SJCRH30 (cell line): Measurements from ENCODE around the gene C1QA. TPM values are rescaled to one million over a fixed set of nuclear protein-coding genes. Genes with fewer than 3 reads are reported as not detected.

Source experiments
- DNase-seq, 2 experiments: peaks; one replicate each; pipeline ENCODE4 v3.0.0-alpha.2; 2015 to 2020
- H3K27ac ChIP-seq: fragments of 250-450 bp; sonication (Bioruptor Pico); 2 replicates; pipeline ENCODE4 v1.5.1; 2020; ENCODE audit warnings: mild to moderate bottlenecking, moderate library complexity
- H3K27me3 ChIP-seq: fragments of 250-450 bp; sonication (Bioruptor Pico); 2 replicates; pipeline ENCODE4 v1.5.1; 2020; ENCODE audit warnings: mild to moderate bottlenecking, moderate library complexity
- H3K36me3 ChIP-seq: fragments of 250-450 bp; sonication (Bioruptor Pico); 2 replicates; pipeline ENCODE4 v1.5.1; 2020; ENCODE audit warnings: mild to moderate bottlenecking, moderate library complexity
- H3K4me1 ChIP-seq: fragments of 250-450 bp; sonication (Bioruptor Pico); 2 replicates; pipeline ENCODE4 v1.5.1; 2020; ENCODE audit warnings: mild to moderate bottlenecking, moderate library complexity
- H3K4me3 ChIP-seq: fragments of 250-450 bp; sonication (Bioruptor Pico); 2 replicates; pipeline ENCODE4 v1.5.1; 2020; ENCODE audit warnings: mild to moderate bottlenecking, moderate library complexity
- H3K9me3 ChIP-seq: fragments of 250-450 bp; sonication (Bioruptor Pico); replicated peaks from 2 replicates; pipeline ENCODE4 v1.5.1; 2020; ENCODE audit warnings: mild to moderate bottlenecking, moderate library complexity
- total RNA-seq: library from RNA; depleted of rRNA; stranded (reverse); fragments of >200 nt; shearing (Covaris generic); gene quantifications from 2 replicates; pipeline ENCODE4 v1.2.3, GENCODE V29; 2014; rRNA removed

C1QA gene
- total RNA-seq = 0.08 and 0.35 TPM in 2 replicates

DNA sequence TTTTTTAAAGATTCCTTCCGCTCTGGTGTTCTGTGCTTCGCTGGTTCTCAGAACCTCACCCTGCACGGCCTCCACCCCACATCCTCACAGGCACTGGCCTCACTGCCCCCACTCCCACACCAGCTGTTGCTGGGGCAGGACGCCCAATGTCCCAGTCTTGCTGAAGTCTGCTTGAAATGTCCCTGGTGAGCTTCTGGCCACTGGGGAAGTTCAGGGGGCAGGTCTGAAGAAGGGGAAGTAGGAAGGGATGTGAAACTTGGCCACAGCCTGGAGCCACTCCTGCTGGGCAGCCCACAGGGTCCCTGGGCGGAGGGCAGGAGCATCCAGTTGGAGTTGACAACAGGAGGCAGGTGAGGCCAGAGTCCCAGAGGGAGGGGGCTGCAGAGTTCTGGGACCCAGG lies at the start of gene C1QA:
Gene C1QA, plus strand, starts transcription at position 276 of the 400 bp plus-strand sequence. CDS start 989 bp downstream, outside the sequence.
- H3K9me3 ChIP-seq = no peaks in the 10 kb centered on the region
- DNase-seq = peak; percentile 27 to 41

DNA sequence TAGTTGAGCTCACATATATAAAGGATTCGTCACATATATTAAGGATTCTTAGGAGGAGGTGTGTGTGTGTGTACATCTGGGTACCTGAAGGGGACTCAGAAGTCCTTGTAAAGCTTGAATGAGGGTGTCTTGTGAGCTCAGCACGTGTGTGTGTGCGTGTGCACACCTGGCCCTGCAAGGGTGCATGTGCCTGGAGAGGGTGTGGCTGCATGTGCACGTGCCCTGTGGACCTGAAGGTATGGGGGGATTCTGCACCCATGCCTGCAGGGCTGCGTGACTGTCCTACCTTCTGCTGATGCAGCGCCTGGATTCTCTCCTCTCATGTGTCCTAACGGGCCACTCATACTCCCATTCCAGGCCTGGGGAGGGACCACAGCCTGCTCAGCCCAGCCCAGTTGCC lies 49.2 kb upstream of the C1QA start:
- H3K27ac ChIP-seq = no peak overlapping the region
- no peaks in the 10 kb centered on the region for H3K9me3 ChIP-seq
- H3K4me1 ChIP-seq = peaks cover 15% of the 10 kb centered on the region; the same call in 1 of the 2 replicates
- no peaks in the 10 kb centered on the region for H3K36me3 ChIP-seq
- H3K27me3 ChIP-seq = peaks cover 3% of the 10 kb centered on the region; the same call in 1 of the 2 replicates
- H3K4me3 ChIP-seq = no peak overlapping the region
- DNase-seq = no peak

More for the DNA sequence above, at the start of gene C1QA:
- Histone ChIP-seq H3K4me3 (no peak within 1 kb of the TSS), H3K27me3 (no peaks in the 10 kb centered on the region; the same call in 1 of the 2 replicates), H3K36me3 (no peaks in the 10 kb centered on the region), H3K4me1 (peaks cover 15% of the 10 kb centered on the region), H3K27ac (no peak within 1 kb of the TSS)

DNA sequence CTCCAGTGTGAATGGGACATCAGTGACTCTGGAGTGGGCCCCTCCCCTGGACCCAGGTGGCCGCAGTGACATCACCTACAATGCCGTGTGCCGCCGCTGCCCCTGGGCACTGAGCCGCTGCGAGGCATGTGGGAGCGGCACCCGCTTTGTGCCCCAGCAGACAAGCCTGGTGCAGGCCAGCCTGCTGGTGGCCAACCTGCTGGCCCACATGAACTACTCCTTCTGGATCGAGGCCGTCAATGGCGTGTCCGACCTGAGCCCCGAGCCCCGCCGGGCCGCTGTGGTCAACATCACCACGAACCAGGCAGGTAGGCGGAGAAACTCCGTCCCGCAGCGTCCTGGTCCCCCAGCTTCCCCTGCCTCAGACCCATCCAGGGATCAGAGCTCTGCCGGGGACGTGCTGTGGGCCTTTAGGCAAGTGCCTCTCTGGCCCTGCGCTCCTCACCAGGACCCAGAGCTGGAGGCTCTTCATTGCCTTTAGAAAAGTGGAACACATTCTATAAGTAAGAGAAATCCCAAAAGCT lies 47.5 kb upstream of the C1QA start:
- no peaks in the 10 kb centered on the region for H3K9me3 ChIP-seq
- no peak overlapping the region for H3K4me3 ChIP-seq
- H3K36me3 ChIP-seq = no peaks in the 10 kb centered on the region
- peaks cover 12% of the 10 kb centered on the region; the same call in 1 of the 2 replicates for H3K27me3 ChIP-seq
- no peak overlapping the region for H3K27ac ChIP-seq
- no peak for DNase-seq
- no peaks in the 10 kb centered on the region; the same call in 1 of the 2 replicates for H3K4me1 ChIP-seq

DNA sequence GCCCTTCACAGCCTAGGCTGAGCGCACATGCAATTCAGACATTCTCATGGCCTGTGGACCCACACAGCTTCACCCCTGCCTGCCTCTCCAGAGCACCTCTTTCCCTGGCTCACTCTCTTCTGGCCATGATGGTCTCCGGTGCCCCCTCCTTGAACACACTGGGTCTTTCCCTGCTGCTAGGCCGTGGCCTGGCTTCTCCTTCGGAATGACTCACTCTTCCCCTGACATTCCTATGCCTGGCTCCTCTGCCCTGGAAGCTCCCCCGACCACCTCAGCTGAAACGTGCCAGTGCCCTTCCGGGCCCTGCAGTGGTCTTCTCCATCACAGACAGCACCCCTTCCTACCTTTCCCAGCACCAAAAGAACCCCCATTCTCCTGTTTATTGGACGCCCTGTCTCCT lies 44.9 kb upstream of the C1QA start:
- Histone ChIP-seq H3K27ac (no peak overlapping the region), H3K9me3 (no peaks in the 10 kb centered on the region), H3K4me1 (no peaks in the 10 kb centered on the region), H3K36me3 (no peaks in the 10 kb centered on the region), H3K27me3 (peaks cover 14% of the 10 kb centered on the region; the same call in 1 of the 2 replicates), H3K4me3 (no peak overlapping the region)
- DNase-seq = no peak

DNA sequence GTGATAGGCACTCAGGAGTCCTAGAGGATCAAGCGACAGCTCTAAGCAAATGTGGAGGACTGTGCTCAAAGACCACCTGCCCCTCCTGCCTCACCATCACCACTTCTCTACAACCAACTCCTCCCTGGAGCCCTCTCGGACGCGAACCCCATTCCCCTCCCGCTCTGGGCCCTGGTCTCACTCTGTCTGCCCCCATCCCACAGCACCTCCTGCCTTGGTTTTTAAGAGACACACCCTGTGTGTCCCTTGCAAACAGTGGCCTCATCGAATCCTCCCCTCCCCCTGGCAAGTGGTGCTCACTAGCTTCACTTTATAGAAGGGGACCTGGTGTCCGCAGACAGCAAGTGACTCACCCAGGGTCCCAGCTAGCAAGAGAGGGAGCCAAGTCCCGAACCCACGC lies 44.4 kb upstream of the C1QA start:
- Histone ChIP-seq H3K27ac (no peak overlapping the region), H3K27me3 (peaks cover 14% of the 10 kb centered on the region; the same call in 1 of the 2 replicates), H3K36me3 (no peaks in the 10 kb centered on the region), H3K4me3 (no peak overlapping the region), H3K4me1 (no peaks in the 10 kb centered on the region), H3K9me3 (no peaks in the 10 kb centered on the region)
- no peak for DNase-seq

- H3K27me3 ChIP-seq = peaks cover 17% of the 10 kb centered on the region; the same call in 1 of the 2 replicates
- H3K4me3 ChIP-seq = no peak overlapping the region
- no peaks in the 10 kb centered on the region for H3K36me3 ChIP-seq
- DNase-seq = no peak
- H3K27ac ChIP-seq = no peak overlapping the region
- H3K9me3 ChIP-seq = no peaks in the 10 kb centered on the region
- no peaks in the 10 kb centered on the region for H3K4me1 ChIP-seq
These were observed 43.3 kb upstream of the C1QA start for GRCh38 chr1:22592919-22593790.

DNA sequence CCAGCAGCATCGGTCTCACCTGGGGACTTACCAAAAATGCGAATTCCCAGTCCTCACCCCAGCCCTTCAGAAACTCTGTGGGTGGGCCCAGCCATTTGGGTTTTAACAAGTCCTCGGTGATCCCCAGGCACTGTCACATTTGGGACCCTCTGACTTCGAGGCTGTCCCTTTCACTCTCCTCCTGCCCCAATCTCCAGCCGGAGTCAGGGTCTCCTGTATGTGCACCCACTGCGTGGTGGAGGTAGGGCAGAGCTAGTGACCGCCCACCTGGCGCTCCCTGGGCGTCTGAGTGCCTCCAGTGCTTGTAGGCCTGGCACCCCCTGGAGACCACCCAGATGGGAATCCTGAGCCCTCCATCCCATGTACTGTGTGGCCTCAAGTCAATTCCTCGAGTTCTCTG lies 42.0 kb upstream of the C1QA start:
- DNase-seq = no peak
- Histone ChIP-seq H3K4me1 (no peaks in the 10 kb centered on the region), H3K27me3 (peaks cover 23% of the 10 kb centered on the region; the same call in 1 of the 2 replicates), H3K27ac (no peak overlapping the region), H3K36me3 (no peaks in the 10 kb centered on the region), H3K4me3 (no peak overlapping the region), H3K9me3 (no peaks in the 10 kb centered on the region)

- H3K4me3 ChIP-seq = no peak overlapping the region
- peaks cover 23% of the 10 kb centered on the region; the same call in 1 of the 2 replicates for H3K27me3 ChIP-seq
- H3K27ac ChIP-seq = no peak overlapping the region
These were observed 41.3 kb upstream of the C1QA start for GRCh38 chr1:22595108-22595507.

DNA sequence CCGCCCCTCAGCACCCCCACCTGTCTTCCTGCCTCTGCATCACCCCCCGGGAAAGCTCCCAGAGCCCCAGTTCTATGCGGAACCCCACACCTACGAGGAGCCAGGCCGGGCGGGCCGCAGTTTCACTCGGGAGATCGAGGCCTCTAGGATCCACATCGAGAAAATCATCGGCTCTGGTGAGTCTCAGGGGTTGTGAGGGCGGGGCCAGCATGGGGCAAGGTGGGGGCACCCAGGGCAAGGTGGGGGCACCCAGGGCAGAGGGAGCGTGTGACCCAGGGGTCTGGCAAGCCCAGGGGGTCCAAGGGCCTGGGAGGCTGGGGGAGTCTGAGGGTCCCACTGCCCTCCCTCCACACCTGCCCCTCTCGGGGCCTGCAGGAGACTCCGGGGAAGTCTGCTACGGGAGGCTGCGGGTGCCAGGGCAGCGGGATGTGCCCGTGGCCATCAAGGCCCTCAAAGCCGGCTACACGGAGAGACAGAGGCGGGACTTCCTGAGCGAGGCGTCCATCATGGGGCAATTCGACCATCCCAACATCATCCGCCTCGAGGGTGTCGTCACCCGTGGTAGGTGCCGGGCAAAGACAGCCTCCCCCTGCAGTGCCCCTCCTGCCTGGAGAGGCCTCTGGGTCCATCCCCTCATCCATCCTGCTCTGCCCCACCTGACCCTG lies 39.0 kb upstream of the C1QA start:
- H3K27me3 ChIP-seq = peaks cover 20% of the 10 kb centered on the region; the same call in 1 of the 2 replicates
- H3K4me3 ChIP-seq = no peak overlapping the region

More at GRCh38 chr1:22595108-22595507, 41.3 kb upstream of the C1QA start:
- no peaks in the 10 kb centered on the region for H3K9me3 ChIP-seq
- no peaks in the 10 kb centered on the region for H3K36me3 ChIP-seq
- no peak for DNase-seq
- H3K4me1 ChIP-seq = no peaks in the 10 kb centered on the region

GRCh38 chr1:22597996-22598395 lies 38.4 kb upstream of the C1QA start:
- Histone ChIP-seq H3K4me3 (no peak overlapping the region), H3K27me3 (peaks cover 18% of the 10 kb centered on the region; the same call in 1 of the 2 replicates), H3K27ac (no peak overlapping the region), H3K4me1 (no peaks in the 10 kb centered on the region), H3K9me3 (no peaks in the 10 kb centered on the region), H3K36me3 (no peaks in the 10 kb centered on the region)
- DNase-seq = no peak

More for the DNA sequence above, 39.0 kb upstream of the C1QA start:
- Histone ChIP-seq H3K4me1 (no peaks in the 10 kb centered on the region), H3K27ac (no peak overlapping the region), H3K9me3 (no peaks in the 10 kb centered on the region), H3K36me3 (no peaks in the 10 kb centered on the region)
- DNase-seq = no peak

GRCh38 chr1:22598736-22599135 lies 37.7 kb upstream of the C1QA start:
- Histone ChIP-seq H3K4me1 (no peaks in the 10 kb centered on the region), H3K9me3 (no peaks in the 10 kb centered on the region), H3K4me3 (no peak overlapping the region), H3K27me3 (peaks cover 13% of the 10 kb centered on the region; the same call in 1 of the 2 replicates), H3K27ac (no peak overlapping the region), H3K36me3 (no peaks in the 10 kb centered on the region)
- no peak for DNase-seq

GRCh38 chr1:22600071-22600816 lies 36.2 kb upstream of the C1QA start:
- Histone ChIP-seq H3K27me3 (peaks cover 9% of the 10 kb centered on the region), H3K4me3 (no peak overlapping the region), H3K9me3 (no peaks in the 10 kb centered on the region), H3K4me1 (no peaks in the 10 kb centered on the region), H3K36me3 (no peaks in the 10 kb centered on the region), H3K27ac (no peak overlapping the region)
- no peak for DNase-seq

DNA sequence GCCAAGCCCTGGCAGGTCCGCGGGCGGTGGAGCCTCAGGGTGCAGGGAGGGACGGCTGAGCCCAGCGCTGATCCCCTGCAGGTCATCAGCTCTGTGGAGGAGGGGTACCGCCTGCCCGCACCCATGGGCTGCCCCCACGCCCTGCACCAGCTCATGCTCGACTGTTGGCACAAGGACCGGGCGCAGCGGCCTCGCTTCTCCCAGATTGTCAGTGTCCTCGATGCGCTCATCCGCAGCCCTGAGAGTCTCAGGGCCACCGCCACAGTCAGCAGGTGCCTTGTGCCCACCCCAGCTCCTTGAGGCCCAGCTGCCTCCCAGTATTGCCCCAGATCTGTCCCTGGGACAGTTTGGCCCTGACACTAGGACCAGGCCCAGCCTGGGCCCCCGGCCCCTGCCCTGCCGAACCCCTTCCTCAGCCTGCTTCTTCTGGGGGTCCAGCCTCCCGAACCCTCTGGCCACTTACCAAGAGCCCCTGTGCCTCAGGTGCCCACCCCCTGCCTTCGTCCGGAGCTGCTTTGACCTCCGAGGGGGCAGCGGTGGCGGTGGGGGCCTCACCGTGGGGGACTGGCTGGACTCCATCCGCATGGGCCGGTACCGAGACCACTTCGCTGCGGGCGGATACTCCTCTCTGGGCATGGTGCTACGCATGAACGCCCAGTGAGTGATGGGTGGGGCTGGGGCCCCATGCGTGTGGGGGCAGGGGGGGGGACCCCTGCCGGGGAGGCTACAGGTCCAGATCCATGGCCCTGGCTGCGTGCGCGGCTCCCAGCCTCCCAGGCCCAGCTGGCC lies 35.4 kb upstream of the C1QA start:
- Histone ChIP-seq H3K4me1 (no peaks in the 10 kb centered on the region), H3K9me3 (no peaks in the 10 kb centered on the region), H3K36me3 (no peaks in the 10 kb centered on the region), H3K4me3 (no peak overlapping the region), H3K27ac (no peak overlapping the region), H3K27me3 (peaks cover 9% of the 10 kb centered on the region)
- no peak for DNase-seq

- no peak overlapping the region for H3K27ac ChIP-seq
- no peaks in the 10 kb centered on the region for H3K4me1 ChIP-seq
- H3K4me3 ChIP-seq = no peak overlapping the region
- DNase-seq = no peak
- H3K9me3 ChIP-seq = no peaks in the 10 kb centered on the region
- no peaks in the 10 kb centered on the region for H3K36me3 ChIP-seq
- H3K27me3 ChIP-seq = peaks cover 10% of the 10 kb centered on the region
These were observed 34.8 kb upstream of the C1QA start for GRCh38 chr1:22601610-22602009.
